GM21367 (cell line): ENCODE measurements around the gene UST.

Source experiments
- ATAC-seq: cut with Tn5 transposase; IDR thresholded peaks from one replicate; pipeline ENCODE4 v1.9.1; 2021; ENCODE audit not compliant: unreplicated experiment

UST gene

GRCh38 chr6:149055195-149055899 is 308.5 kb downstream of the UST start:
- ATAC-seq: no peak

- no peak for ATAC-seq
Observed at GRCh38 chr6:149056777-149057463, 310.1 kb downstream of the UST start.

GRCh38 chr6:149057464-149057840 is 310.6 kb downstream of the UST start:
- ATAC-seq: no peak

- no peak for ATAC-seq
Observed at GRCh38 chr6:149059557-149059956, 312.7 kb downstream of the UST start.

- ATAC-seq: peak; percentile 78
Observed at GRCh38 chr6:149060300-149060984, 313.6 kb downstream of the UST start.

GRCh38 chr6:149060985-149061760 is 314.3 kb downstream of the UST start:
- no peak for ATAC-seq

GRCh38 chr6:149061930-149062329 is 315.1 kb downstream of the UST start:
- ATAC-seq: no peak

- ATAC-seq: no peak
Observed at GRCh38 chr6:149062653-149063348, 316.0 kb downstream of the UST start.

- ATAC-seq: no peak
Observed at GRCh38 chr6:149063468-149063867, 316.6 kb downstream of the UST start.

GRCh38 chr6:149064001-149064659 is 317.3 kb downstream of the UST start:
- ATAC-seq: no peak

- no peak for ATAC-seq
Observed at GRCh38 chr6:149064660-149065015, 317.8 kb downstream of the UST start.

GRCh38 chr6:149065121-149065520 is 318.3 kb downstream of the UST start:
- ATAC-seq: no peak

- peak; percentile 96 for ATAC-seq
Observed at GRCh38 chr6:149065658-149066556, 319.1 kb downstream of the UST start.

GRCh38 chr6:149071997-149072396 is 325.2 kb downstream of the UST start:
- ATAC-seq: no peak

- no peak for ATAC-seq
Observed at GRCh38 chr6:149074832-149075258, 328.0 kb downstream of the UST start.

GRCh38 chr6:149075616-149076354 is 329.0 kb downstream of the UST start:
- no peak for ATAC-seq

GRCh38 chr6:149076355-149076734 is 329.5 kb downstream of the UST start:
- no peak for ATAC-seq

- no peak for ATAC-seq
Observed at GRCh38 chr6:149077208-149077607, 330.4 kb downstream of the UST start.
